Gastrocnemius medialis (tissue), 4 donors: Measurements from ENCODE around the gene CHST9.

ENCODE experiments used
- POLR2A ChIP-seq, 2 donors: fragments of 450-650 bp; IDR thresholded peaks; one replicate each; pipeline ENCODE4 v1.6.1; 2017; ENCODE audit warnings: antibody characterized with exemption in 2 of 2, mild to moderate bottlenecking in 2 of 2, moderate library complexity in 2 of 2
- TF ChIP-seq, protein P1 (sequence below), 5 experiments: fragments of 450-650 bp in 3 of 5; fragments of 200-600 bp in 2 of 5; sonication (generic) in 2 of 5; IDR thresholded peaks in 4 of 5; conservative IDR thresholded peaks in 1 of 5; 1 replicate in 4 of 5; 2 replicates in 1 of 5; pipeline ENCODE4 v1.5.1; 2016 to 2019; ENCODE audit warnings: antibody characterized with exemption in 5 of 5, mild to moderate bottlenecking in 3 of 5, moderate library complexity in 3 of 5

DNA sequence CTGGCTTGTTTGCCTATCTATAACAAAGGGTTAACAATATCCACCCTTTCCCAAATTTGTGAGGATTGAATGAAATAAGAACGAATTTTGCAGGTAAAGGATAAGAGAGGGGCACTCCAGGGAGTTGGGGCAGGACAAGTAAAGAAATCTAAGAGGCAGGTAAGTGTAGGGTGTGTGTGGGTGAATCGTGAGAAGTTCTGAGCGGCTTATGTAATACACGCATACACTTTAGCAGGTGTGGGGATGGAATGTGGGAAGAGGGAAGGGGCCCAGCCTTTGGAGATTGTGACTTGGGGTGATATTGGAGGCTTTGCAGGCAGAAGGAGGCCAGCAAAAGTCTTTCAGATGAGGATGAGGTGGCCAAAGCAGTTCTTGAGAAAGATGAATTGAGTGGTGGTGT lies 236.4 kb downstream of the CHST9 start:
- TF ChIP-seq POLR2A (IDR thresholded peaks at IDR 0.05) = no peak
- TF ChIP-seq, protein P1, sequence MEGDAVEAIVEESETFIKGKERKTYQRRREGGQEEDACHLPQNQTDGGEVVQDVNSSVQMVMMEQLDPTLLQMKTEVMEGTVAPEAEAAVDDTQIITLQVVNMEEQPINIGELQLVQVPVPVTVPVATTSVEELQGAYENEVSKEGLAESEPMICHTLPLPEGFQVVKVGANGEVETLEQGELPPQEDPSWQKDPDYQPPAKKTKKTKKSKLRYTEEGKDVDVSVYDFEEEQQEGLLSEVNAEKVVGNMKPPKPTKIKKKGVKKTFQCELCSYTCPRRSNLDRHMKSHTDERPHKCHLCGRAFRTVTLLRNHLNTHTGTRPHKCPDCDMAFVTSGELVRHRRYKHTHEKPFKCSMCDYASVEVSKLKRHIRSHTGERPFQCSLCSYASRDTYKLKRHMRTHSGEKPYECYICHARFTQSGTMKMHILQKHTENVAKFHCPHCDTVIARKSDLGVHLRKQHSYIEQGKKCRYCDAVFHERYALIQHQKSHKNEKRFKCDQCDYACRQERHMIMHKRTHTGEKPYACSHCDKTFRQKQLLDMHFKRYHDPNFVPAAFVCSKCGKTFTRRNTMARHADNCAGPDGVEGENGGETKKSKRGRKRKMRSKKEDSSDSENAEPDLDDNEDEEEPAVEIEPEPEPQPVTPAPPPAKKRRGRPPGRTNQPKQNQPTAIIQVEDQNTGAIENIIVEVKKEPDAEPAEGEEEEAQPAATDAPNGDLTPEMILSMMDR (IDR thresholded peaks at IDR 0.05 in 4 of 5, conservative IDR thresholded peaks at IDR 0.05 in 1 of 5) = no peak
